ENCODE measurements around the gene RAB26. TPM values are rescaled to one million over a fixed set of nuclear protein-coding genes. Genes with fewer than 3 reads are reported as not detected.

RAB26 gene
- total RNA-seq, 4 donors from 2014 or later = 0.40 to 1.6 (median 0.89) TPM; not detected in 1

GRCh38 chr16:2187212-2187611 lies 38.8 kb downstream of the RAB26 start:
- Histone ChIP-seq H3K27ac (no peak overlapping the region), H3K4me1 (no peaks in the 10 kb centered on the region), H3K27me3 (no peaks in the 10 kb centered on the region), H3K9me3 (no peaks in the 10 kb centered on the region), H3K4me3 (replicated peaks in 1 of 3) (no peak overlapping the region), H3K36me3 (no peaks in the 10 kb centered on the region)
- DNase-seq = no peak
- TF ChIP-seq POLR2A (IDR thresholded peaks at IDR 0.05) (no peak), CTCF (IDR thresholded peaks at IDR 0.05) (no peak)
- WGBS, 2 donors = 77 to 78% methylated on average over 5 to 9 of the region's 17 CpGs
- intact Hi-C loops (cut with DNase I) = no loop called here

- Histone ChIP-seq H3K4me1 (no peaks in the 10 kb centered on the region), H3K27me3 (no peaks in the 10 kb centered on the region), H3K4me3 (replicated peaks in 1 of 3) (no peak overlapping the region), H3K36me3 (no peaks in the 10 kb centered on the region), H3K27ac (no peak overlapping the region), H3K9me3 (no peaks in the 10 kb centered on the region)
- 89 to 93% methylated on average over 7 to 8 of the region's 8 CpGs for whole genome bisulfite sequencing, 2 donors
- no peak for DNase-seq
- no peak for TF ChIP-seq POLR2A (IDR thresholded peaks at IDR 0.05)
- TF ChIP-seq CTCF (IDR thresholded peaks at IDR 0.05) = no peak
- intact Hi-C loops (cut with DNase I) = no loop called here
These were observed 40.0 kb downstream of the RAB26 start for GRCh38 chr16:2188395-2188794.

GRCh38 chr16:2189252-2189893 lies 40.9 kb downstream of the RAB26 start:
- intact Hi-C loops (cut with DNase I) = no loop called here
- no peak for DNase-seq
- H3K9me3 ChIP-seq = no peaks in the 10 kb centered on the region
- H3K27me3 ChIP-seq = no peaks in the 10 kb centered on the region
- no peak overlapping the region for H3K27ac ChIP-seq
- TF ChIP-seq CTCF (IDR thresholded peaks at IDR 0.05) (no peak), POLR2A (IDR thresholded peaks at IDR 0.05) (no peak)
- 98 to 100% methylated on average over 4 to 13 of the region's 25 CpGs for WGBS, 2 donors
- no peak overlapping the region for H3K4me3 ChIP-seq (replicated peaks in 1 of 3)
- no peaks in the 10 kb centered on the region for H3K4me1 ChIP-seq
- no peaks in the 10 kb centered on the region for H3K36me3 ChIP-seq

GRCh38 chr16:2190002-2190658 lies 41.7 kb downstream of the RAB26 start:
- Histone ChIP-seq H3K4me3 (replicated peaks in 1 of 3) (no peak overlapping the region), H3K36me3 (no peaks in the 10 kb centered on the region), H3K4me1 (peaks cover 2 to 3% of the 10 kb centered on the region in 2 donors), H3K9me3 (no peaks in the 10 kb centered on the region), H3K27me3 (no peaks in the 10 kb centered on the region), H3K27ac (no peak overlapping the region)
- DNase-seq = no peak
- intact Hi-C loops (cut with DNase I) = loop anchor here (10.0 kb wide), 1 partner anchor 235 kb away; the partner anchor contains the start of gene CCNF
- WGBS, 2 donors = 83 to 86% methylated on average over 7 to 15 of the region's 24 CpGs
- TF ChIP-seq POLR2A (IDR thresholded peaks at IDR 0.05) (no peak), CTCF (IDR thresholded peaks at IDR 0.05) (no peak)

Data from thyroid gland (tissue), 4 donors.